Neural crest cell (in vitro differentiated cells): ENCODE data around the gene RPGRIP1L. TPM values are rescaled to one million over a fixed set of nuclear protein-coding genes. Genes with fewer than 3 reads are reported as not detected.
A peak's percentile ranks its signal among the peaks of the same experiment; 100 is the strongest.
"Not testable (repeated sequence)": the region's sequence is repeated elsewhere in the genome, so short reads cannot be mapped to it uniquely, and the experiment has no call there.

ENCODE experiments used
- DNase-seq: peaks from one replicate; pipeline ENCODE4 v3.0.0; 2021; ENCODE audit warnings: low read depth, mixed read lengths, low spot score
- H3K27ac Mint-ChIP-seq: one replicate; pipeline ENCODE4 v1.8.0; 2021; ENCODE audit warnings: mild to moderate bottlenecking, mixed read lengths; ENCODE audit not compliant: unreplicated experiment
- H3K27me3 Mint-ChIP-seq: 2 replicates; pipeline ENCODE4 v1.8.0; 2021; ENCODE audit warnings: low read depth, mild to moderate bottlenecking, mixed read lengths
- H3K36me3 Mint-ChIP-seq: 2 replicates; pipeline ENCODE4 v1.8.0; 2021; ENCODE audit warnings: low read depth, mild to moderate bottlenecking, mixed read lengths
- H3K4me1 Mint-ChIP-seq: 2 replicates; pipeline ENCODE4 v1.8.0; 2021; ENCODE audit warnings: mixed read lengths
- H3K4me3 Mint-ChIP-seq: one replicate; pipeline ENCODE4 v1.8.0; 2021; ENCODE audit warnings: mild to moderate bottlenecking, mixed read lengths
- H3K9me3 Mint-ChIP-seq: 2 replicates; pipeline ENCODE4 v1.8.0; 2021; ENCODE audit warnings: mixed read lengths
- total RNA-seq: library from RNA; stranded (reverse); gene quantifications from 2 replicates; pipeline ENCODE4 v1.2.1, GENCODE V29; 2021
- TF ChIP-seq, protein P1 (sequence below): fragments of 200-600 bp; sonication (generic); conservative IDR thresholded peaks from 2 replicates; pipeline ENCODE4 v1.5.0; 2021; ENCODE audit warnings: antibody characterized with exemption, mild to moderate bottlenecking

Gene RPGRIP1L
- total RNA-seq, 1 donor from 2014 or later: 24.0 TPM

DNA sequence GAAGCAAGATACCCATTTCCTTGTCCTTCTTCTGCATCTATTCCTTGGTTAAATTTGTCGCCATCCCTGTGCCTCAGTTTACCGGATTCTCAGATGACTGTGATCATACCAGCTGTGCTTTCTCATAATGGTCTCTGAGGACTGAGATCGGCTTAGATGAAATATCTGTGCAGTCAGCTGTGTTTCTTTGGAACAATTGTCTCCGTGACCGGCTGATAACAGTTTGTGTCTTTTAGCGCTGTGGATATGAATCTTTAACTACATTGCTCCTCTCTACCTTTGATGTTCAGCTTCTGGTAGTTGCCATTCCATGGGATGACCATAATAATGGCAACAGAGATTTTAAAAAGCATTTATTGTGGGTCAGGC lies 770 bp upstream of the RPGRIP1L start:
- peak overlapping the region; percentile 97 for H3K4me3 Mint-ChIP-seq
- DNase-seq: no peak
- peaks cover 9% of the 10 kb centered on the region for H3K36me3 Mint-ChIP-seq
- H3K27me3 Mint-ChIP-seq: no peaks in the 10 kb centered on the region
- TF ChIP-seq, protein P1, sequence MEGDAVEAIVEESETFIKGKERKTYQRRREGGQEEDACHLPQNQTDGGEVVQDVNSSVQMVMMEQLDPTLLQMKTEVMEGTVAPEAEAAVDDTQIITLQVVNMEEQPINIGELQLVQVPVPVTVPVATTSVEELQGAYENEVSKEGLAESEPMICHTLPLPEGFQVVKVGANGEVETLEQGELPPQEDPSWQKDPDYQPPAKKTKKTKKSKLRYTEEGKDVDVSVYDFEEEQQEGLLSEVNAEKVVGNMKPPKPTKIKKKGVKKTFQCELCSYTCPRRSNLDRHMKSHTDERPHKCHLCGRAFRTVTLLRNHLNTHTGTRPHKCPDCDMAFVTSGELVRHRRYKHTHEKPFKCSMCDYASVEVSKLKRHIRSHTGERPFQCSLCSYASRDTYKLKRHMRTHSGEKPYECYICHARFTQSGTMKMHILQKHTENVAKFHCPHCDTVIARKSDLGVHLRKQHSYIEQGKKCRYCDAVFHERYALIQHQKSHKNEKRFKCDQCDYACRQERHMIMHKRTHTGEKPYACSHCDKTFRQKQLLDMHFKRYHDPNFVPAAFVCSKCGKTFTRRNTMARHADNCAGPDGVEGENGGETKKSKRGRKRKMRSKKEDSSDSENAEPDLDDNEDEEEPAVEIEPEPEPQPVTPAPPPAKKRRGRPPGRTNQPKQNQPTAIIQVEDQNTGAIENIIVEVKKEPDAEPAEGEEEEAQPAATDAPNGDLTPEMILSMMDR: no peak
- peaks cover 20% of the 10 kb centered on the region for H3K4me1 Mint-ChIP-seq
- H3K27ac Mint-ChIP-seq: no peak overlapping the region
- H3K9me3 Mint-ChIP-seq: no peaks in the 10 kb centered on the region

DNA sequence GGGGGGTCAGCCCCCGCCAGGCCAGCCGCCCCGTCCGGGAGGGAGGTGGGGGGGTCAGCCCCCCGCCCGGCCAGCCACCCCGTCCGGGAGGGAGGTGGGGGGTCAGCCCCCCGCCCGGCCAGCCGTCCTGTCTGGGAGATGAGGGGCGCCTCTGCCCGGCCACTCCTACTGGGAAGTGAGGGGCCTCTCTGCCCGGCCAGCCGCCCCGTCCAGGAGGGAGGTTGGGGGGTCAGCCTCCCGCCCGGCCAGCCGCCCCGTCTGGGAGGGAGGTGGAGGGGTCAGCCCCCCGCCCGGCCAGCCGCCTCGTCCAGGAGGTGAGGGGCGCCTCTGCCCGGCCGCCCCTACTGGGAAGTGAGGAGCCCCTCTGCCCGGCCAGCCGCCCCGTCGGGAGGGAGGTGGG lies 5.4 kb downstream of the RPGRIP1L start:
- not testable (repeated sequence) for DNase-seq, H3K27me3 Mint-ChIP-seq, H3K9me3 Mint-ChIP-seq, H3K4me1 Mint-ChIP-seq, H3K27ac Mint-ChIP-seq, H3K4me3 Mint-ChIP-seq
- peaks cover 23% of the 10 kb centered on the region for H3K36me3 Mint-ChIP-seq

DNA sequence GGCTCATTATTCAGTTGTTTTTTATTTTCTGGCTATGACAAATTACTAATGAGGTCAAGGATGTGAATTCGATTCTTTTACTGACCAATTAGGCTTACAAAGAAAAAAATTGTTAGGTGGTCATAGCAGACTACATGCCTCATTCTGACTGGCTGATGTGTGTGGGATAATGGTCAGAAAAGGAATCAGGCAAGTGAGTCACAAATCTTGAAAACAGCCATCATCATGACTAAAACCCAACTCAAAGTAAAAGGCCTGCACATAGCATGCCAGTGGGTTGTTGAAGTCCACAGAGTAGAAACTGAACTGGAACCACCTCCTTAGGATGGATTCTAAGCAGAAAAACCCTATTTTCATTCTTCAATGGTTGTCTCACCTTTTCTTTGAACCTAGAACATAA lies 8.6 kb downstream of the RPGRIP1L start:
- Mint-ChIP-seq H3K36me3 (peaks cover 31% of the 10 kb centered on the region), H3K4me3 (no peak overlapping the region), H3K4me1 (no peaks in the 10 kb centered on the region), H3K27ac (no peak overlapping the region), H3K27me3 (no peaks in the 10 kb centered on the region), H3K9me3 (no peaks in the 10 kb centered on the region)
- no peak for DNase-seq
- TF ChIP-seq, protein P1: no peak

DNA sequence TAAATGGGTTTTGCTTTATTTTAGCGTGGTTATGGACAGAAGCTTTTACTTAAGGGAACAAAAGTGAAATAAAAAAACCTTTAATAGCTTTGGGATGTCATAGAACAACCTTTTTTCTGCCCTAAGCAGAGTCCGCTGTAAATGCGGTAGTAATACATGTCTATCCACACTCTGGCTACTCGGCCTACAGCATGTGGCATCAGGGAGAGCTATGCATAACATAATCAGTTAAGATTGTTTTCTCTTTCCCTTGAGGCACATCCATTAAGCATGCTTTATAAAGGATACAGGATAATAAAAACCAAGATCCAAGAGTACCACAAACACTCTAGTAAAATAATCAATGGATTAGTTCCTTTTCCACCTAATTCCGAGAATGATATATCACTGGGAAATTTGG lies 10.3 kb downstream of the RPGRIP1L start:
- Mint-ChIP-seq H3K27me3 (no peaks in the 10 kb centered on the region), H3K27ac (no peak overlapping the region), H3K4me1 (no peaks in the 10 kb centered on the region), H3K4me3 (no peak overlapping the region), H3K36me3 (peaks cover 28% of the 10 kb centered on the region), H3K9me3 (no peaks in the 10 kb centered on the region)
- no peak for DNase-seq
- TF ChIP-seq, protein P1: no peak

DNA sequence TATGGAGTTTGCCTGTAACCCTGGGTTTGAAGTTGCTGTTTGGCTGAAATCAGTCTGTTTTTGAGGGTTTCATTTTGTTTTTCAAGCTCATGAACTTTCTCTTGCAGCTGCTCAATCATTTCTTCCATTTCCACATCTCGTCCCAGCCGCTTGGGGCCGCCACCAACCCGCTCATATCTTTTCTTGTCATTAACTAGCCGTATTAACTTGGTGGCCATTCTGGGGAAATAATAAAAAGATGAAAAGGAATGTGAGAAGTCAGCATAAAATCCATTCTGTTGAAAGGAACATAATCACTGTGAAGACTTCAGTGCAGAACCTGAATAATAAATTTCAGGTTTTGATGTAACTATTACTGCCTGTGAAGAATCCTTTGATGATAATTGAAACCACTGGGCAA lies 11.5 kb downstream of the RPGRIP1L start:
- DNase-seq: no peak
- H3K9me3 Mint-ChIP-seq: no peaks in the 10 kb centered on the region
- H3K27ac Mint-ChIP-seq: no peak overlapping the region
- H3K36me3 Mint-ChIP-seq: peaks cover 25% of the 10 kb centered on the region
- H3K4me3 Mint-ChIP-seq: no peak overlapping the region
- TF ChIP-seq, protein P1: peak; percentile 53
- no peaks in the 10 kb centered on the region for H3K27me3 Mint-ChIP-seq
- no peaks in the 10 kb centered on the region for H3K4me1 Mint-ChIP-seq

DNA sequence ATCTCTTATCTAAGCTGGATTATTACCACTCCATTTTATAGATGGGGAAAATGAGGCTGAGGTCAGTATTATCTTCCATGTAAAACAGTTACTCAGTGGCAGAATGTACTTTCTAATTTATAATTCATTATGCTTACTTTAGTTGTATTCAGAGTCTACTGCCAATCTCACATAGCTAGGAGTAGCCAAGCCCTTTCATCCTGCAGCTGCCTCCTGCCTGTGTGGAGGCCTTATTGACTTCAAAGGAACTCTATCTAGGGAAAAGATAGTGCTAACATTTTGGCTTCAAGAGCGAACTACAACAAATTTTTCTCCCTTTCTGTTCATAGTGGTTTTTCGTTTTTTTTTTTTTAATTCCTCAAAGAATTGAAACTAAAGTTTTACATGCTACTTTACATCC lies 12.9 kb downstream of the RPGRIP1L start:
- no peak overlapping the region for H3K27ac Mint-ChIP-seq
- no peaks in the 10 kb centered on the region for H3K4me1 Mint-ChIP-seq
- H3K4me3 Mint-ChIP-seq: no peak overlapping the region
- DNase-seq: no peak
- no peaks in the 10 kb centered on the region for H3K9me3 Mint-ChIP-seq
- H3K36me3 Mint-ChIP-seq: peaks cover 24% of the 10 kb centered on the region
- no peaks in the 10 kb centered on the region for H3K27me3 Mint-ChIP-seq
- TF ChIP-seq, protein P1: no peak
